Measurements from ENCODE around the gene ZIC4. TPM values are rescaled to one million over a fixed set of nuclear protein-coding genes. Genes with fewer than 3 reads are reported as not detected.

The ZIC4 gene
- total and polyA plus RNA-seq, 2 of the 8 experiments (the other 6 are each of a cell fraction or from before 2014, with no cell fraction given) = 0.03 to 0.13 TPM

DNA sequence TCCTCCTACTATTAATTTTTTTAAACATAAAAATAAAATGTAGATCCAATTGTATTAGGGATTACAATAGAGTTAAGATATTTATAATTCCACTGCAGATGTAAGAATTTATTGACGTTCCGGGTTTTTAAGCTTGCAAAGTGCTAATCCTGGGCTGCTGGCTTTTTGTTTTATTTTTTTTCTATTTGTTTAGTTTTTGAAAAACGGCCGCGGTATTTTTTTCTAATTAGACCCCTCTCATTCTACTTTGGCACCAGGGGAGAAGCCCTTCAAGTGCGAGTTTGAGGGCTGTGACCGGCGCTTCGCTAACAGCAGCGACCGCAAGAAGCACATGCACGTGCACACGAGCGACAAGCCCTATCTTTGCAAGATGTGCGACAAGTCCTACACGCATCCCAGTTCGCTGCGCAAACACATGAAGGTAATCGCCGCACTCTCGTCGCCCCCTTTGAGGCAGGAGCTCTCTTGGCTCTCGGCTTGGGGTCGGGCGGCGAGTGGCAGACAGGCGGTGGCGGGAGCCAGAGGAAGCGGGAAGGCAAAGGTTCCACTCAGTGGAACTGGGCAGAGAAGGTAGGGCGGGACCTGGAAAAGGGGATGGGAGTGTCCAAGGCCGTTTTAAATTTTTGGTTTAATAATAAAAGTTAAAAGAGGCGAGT lies 6.0 kb upstream of the ZIC4 start:
- Histone ChIP-seq H3K4ac (replicated peaks; ENCODE audit: insufficient read length, low read depth, low read length) (no peak overlapping the region), H3K9me3 (ENCODE audit: insufficient read depth in 2 of 2, low read depth in 1 of 2, low read length in 1 of 2) (no peaks in the 10 kb centered on the region; a peak in 1 of 4 replicates), H2BK12ac (ENCODE audit: low read depth, low read length) (peak overlapping the region; percentile 92; the same call in 1 of the 2 replicates), H2BK5ac (ENCODE audit: low read depth, low read length) (no peak overlapping the region), H3K23me2 (ENCODE audit: low read depth, low read length) (peaks cover 14% of the 10 kb centered on the region), H2BK120ac (replicated peaks; ENCODE audit: low read depth, low read length) (no peak overlapping the region), H4K8ac (ENCODE audit: extremely low read depth, insufficient read depth, low read length) (no peak overlapping the region), H3K4me2 (ENCODE audit: insufficient read depth in 1 of 2, low read depth in 2 of 2, low read length in 2 of 2) (peak overlapping the region; percentile 82 to 91), H3K14ac (ENCODE audit: insufficient read length) (no peak overlapping the region), H3K79me2 (ENCODE audit: control insufficient read depth in 1 of 2, insufficient read depth in 2 of 2, low read length in 2 of 2) (no peaks in the 10 kb centered on the region), H3K79me1 (ENCODE audit: low read depth, low read length) (no peaks in the 10 kb centered on the region), H4K5ac (ENCODE audit: insufficient read length, low read depth, low read length) (no peak overlapping the region), H4K91ac (replicated peaks; ENCODE audit: insufficient read length, low read length) (no peak overlapping the region), H3K27ac (ENCODE audit: low read depth, low read length) (no peak overlapping the region), H3K56ac (replicated peaks; ENCODE audit: insufficient read length, low read depth, low read length) (no peak overlapping the region), H2BK20ac (ENCODE audit: low read length) (peak overlapping the region; percentile 66; the same call in 1 of the 2 replicates), H2AK5ac (ENCODE audit: low read depth, low read length) (no peak overlapping the region), H3K4me1 (replicated peaks in 1 of 4; ENCODE audit: control insufficient read depth in 3 of 4, insufficient read depth in 4 of 4, low read length in 3 of 4) (peaks cover 0 to 33% (median 21%) of the 10 kb centered on the region in 4 experiments; a peak in 6 of 7 replicates), H3K18ac (ENCODE audit: extremely low read depth, low read length) (peak overlapping the region; percentile 68), H3K4me3 (ENCODE audit: extremely low read depth in 1 of 4, insufficient read depth in 2 of 4, low read depth in 3 of 4, low read length in 4 of 4) (peak overlapping the region; percentile 0 to 54 (median 28); a peak in 6 of 8 replicates), H2BK15ac (ENCODE audit: low read length) (peak overlapping the region; percentile 25; the same call in 1 of the 2 replicates), H3K23ac (ENCODE audit: insufficient read length) (no peak overlapping the region), H4K20me1 (replicated peaks in 1 of 2; ENCODE audit: control insufficient read depth in 1 of 2, insufficient read depth in 2 of 2, low read length in 2 of 2) (peaks cover 8 to 26% of the 10 kb centered on the region in 2 experiments), H2AFZ (ENCODE audit: low read length) (no peak overlapping the region), H3K27me3 (replicated peaks in 1 of 4; ENCODE audit: control insufficient read depth in 3 of 4, extremely low read depth in 1 of 4, insufficient read depth in 3 of 4, low read length in 3 of 4) (peaks cover 58 to 98% (median 85%) of the 10 kb centered on the region in 4 experiments), H3K9ac (replicated peaks in 1 of 4; ENCODE audit: extremely low read depth in 1 of 4, low read depth in 3 of 4, low read length in 3 of 4) (no peak overlapping the region), H3K36me3 (ENCODE audit: control insufficient read depth in 2 of 4, insufficient read depth in 4 of 4, low read length in 3 of 4) (peaks cover 0 to 4% (median 0%) of the 10 kb centered on the region in 4 experiments; a peak in 1 of 8 replicates)
- ChIA-PET CTCF (ENCODE audit: partially characterized antibody) (interaction anchor here (0.7 to 17.2 kb wide), 9 partner anchors 9 to 102 kb away, joined by 3 to 485 read pairs (median 8); partner anchors contain the start of gene ZIC4), POLR2A (ENCODE audit: partially characterized antibody) (interaction anchor here (1.0 to 5.8 kb wide), 7 partner anchors 9 to 44 kb away, joined by 3 to 26 read pairs (median 8); no protein-coding TSS in a partner anchor)
- FAIRE-seq (no peak), DNase-seq (ENCODE audit: low read depth in 1 of 2, low spot score in 2 of 2) (no peak)
- 2% methylated on average over 32 of the region's 32 CpGs; no CpG with 5 or more reads in 1 of the 2 experiments for WGBS, 2 experiments (ENCODE audit: extremely low coverage in 1 of 2, insufficient coverage in 1 of 2, insufficient read length in 1 of 2, insufficient replicate concordance in 2 of 2, low coverage in 1 of 2, low lambda C conversion rate in 2 of 2, missing lambda C conversion rate in 1 of 2)
- TF ChIP-seq TCF12 (IDR thresholded peaks at IDR 0.05; ENCODE audit: low read depth, low read length) = 0 out of 2 replicates have a peak, but pooled peaks have one; percentile 28
- peak; percentile 82 for TF ChIP-seq E2F6 (IDR thresholded peaks at IDR 0.05)
- TF ChIP-seq SUZ12 (IDR thresholded peaks at IDR 0.05; ENCODE audit: low read length) = peak; percentile 97
- no peak for TF ChIP-seq POLR2A (IDR thresholded peaks at IDR 0.05; ENCODE audit: control extremely low read depth in 1 of 2, low read depth in 2 of 2, low read length in 2 of 2)

Data from H1 (cell line).